Stomach (tissue), 4 donors: ENCODE data around the gene LUZP2.

Experiments
- CTCF ChIP-seq, 7 experiments: fragments of 450-650 bp in 4 of 7; fragments of 200-600 bp in 3 of 7; sonication (generic) in 3 of 7; IDR thresholded peaks; one replicate each; pipeline ENCODE4 v1.5.1; 2016 to 2019; ENCODE audit warnings: antibody characterized with exemption in 7 of 7, control low read depth in 2 of 7, mild to moderate bottlenecking in 1 of 7
- POLR2A ChIP-seq, 4 donors: fragments of 450-650 bp; IDR thresholded peaks; one replicate each; pipeline ENCODE4 v1.6.1; 2016; ENCODE audit warnings: antibody characterized with exemption in 4 of 4, control low read depth in 2 of 4, mild to moderate bottlenecking in 1 of 4, moderate library complexity in 1 of 4
- POLR2AphosphoS5 ChIP-seq, 3 donors: sonication (generic); formaldehyde crosslinking; IDR thresholded peaks; one replicate each; pipeline ENCODE4 v1.6.1; 2016; ENCODE audit warnings: antibody characterized with exemption in 3 of 3

DNA sequence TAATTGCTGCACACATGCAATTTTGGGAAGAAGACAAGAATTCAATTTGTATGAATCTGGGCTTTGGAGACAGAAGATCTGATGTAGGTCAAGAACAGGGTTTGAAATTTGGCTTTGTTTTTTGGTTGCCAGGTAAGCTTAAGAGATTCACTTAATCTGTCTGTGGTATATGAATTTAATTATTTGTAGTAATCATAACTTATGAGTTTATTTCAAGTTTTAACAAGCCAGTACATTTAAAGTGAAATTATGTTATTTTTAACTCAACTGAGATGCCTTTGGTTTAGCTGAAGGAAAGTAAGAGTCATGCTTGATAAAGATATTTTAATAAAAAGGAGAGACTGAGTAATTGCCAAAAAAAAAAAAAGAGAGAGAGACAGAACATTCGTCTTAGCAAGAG lies 384.1 kb downstream of the LUZP2 start:
- no peak for TF ChIP-seq CTCF (IDR thresholded peaks at IDR 0.05)
- TF ChIP-seq POLR2A (IDR thresholded peaks at IDR 0.05), result no peak
- no peak for TF ChIP-seq POLR2AphosphoS5 (IDR thresholded peaks at IDR 0.05)
